H1 (cell line): ENCODE results near the gene KLHL10. TPM values are rescaled to one million over a fixed set of nuclear protein-coding genes. Genes with fewer than 3 reads are reported as not detected.

ENCODE experiments used
- ATF3 ChIP-seq: IDR thresholded peaks from 2 replicates; pipeline ENCODE4 v1.6.1; 2011; ENCODE audit warnings: low read depth, mild to moderate bottlenecking, low read length; ENCODE audit not compliant: insufficient read depth
- CTBP2 ChIP-seq: IDR thresholded peaks from 2 replicates; pipeline ENCODE4 v1.7.0; 2011; ENCODE audit warnings: borderline replicate concordance, mild to moderate bottlenecking, moderate library complexity, mixed read lengths, low read length; ENCODE audit not compliant: insufficient read depth, insufficient read length
- HDAC6 ChIP-seq: IDR thresholded peaks from one replicate; pipeline ENCODE4 v1.7.1; 2012; ENCODE audit warnings: low read depth, mild to moderate bottlenecking, inconsistent platforms, low read length, moderate library complexity
- polyA plus RNA-seq, 7 experiments: library from polyadenylated mRNA; depleted of rRNA in 3 of 7; stranded (reverse) in 5 of 7; unstranded in 2 of 7; fragments of >200 nt in 5 of 7; fragments of 200-250 nt in 2 of 7; gene quantifications; 1 replicate in 5 of 7; 2 replicates in 1 of 7; 4 replicates in 1 of 7; pipeline versions ENCODE4 v1.2.1 to v1.2.3, GENCODE V29; 2011 to 2013; ENCODE audit warnings: missing spikeins in 2 of 7, mixed read lengths in 2 of 7
- total RNA-seq: library from RNA; stranded (reverse); fragmentation: NEBNext Ultra II Directional; extraction: Animal tissue kit (Norgen Biotek cat#: 25700); gene quantifications from 2 replicates; pipeline ENCODE4 v1.2.1, GENCODE V29; 2021

The KLHL10 gene
- total and polyA plus RNA-seq, 2 of the 8 experiments (the other 6 are each of a cell fraction or from before 2014, with no cell fraction given) = 0.19 to 0.26 TPM

GRCh38 chr17:41870627-41871026 lies 33.0 kb downstream of the KLHL10 start (continued):
- TF ChIP-seq HDAC6 (no peak), CTBP2 (no peak), ATF3 (no peak)
- TF ChIP-seq, all 59 proteins: peak for 0
